Activated naive CD8-positive, alpha-beta T cell (primary cell): ENCODE results near the gene AIDA.
"Not testable (repeated sequence)": the region's sequence is repeated elsewhere in the genome, so short reads cannot be mapped to it uniquely, and the experiment has no call there.

Source experiments
- H3K27ac Mint-ChIP-seq: one replicate; pipeline ENCODE4 v1.8.0; 2021; ENCODE audit warnings: mixed read lengths
- H3K27me3 Mint-ChIP-seq: one replicate; pipeline ENCODE4 v1.8.0; 2021; ENCODE audit warnings: mixed read lengths
- H3K36me3 Mint-ChIP-seq: one replicate; pipeline ENCODE4 v1.8.0; 2021; ENCODE audit warnings: mixed read lengths
- H3K4me1 Mint-ChIP-seq: one replicate; pipeline ENCODE4 v1.8.0; 2021; ENCODE audit warnings: low read depth, mixed read lengths
- H3K4me3 Mint-ChIP-seq: one replicate; pipeline ENCODE4 v1.8.0; 2021; ENCODE audit warnings: mild to moderate bottlenecking, mixed read lengths
- H3K9me3 Mint-ChIP-seq: one replicate; pipeline ENCODE4 v1.8.0; 2021; ENCODE audit warnings: low read depth, mixed read lengths

Gene AIDA

DNA sequence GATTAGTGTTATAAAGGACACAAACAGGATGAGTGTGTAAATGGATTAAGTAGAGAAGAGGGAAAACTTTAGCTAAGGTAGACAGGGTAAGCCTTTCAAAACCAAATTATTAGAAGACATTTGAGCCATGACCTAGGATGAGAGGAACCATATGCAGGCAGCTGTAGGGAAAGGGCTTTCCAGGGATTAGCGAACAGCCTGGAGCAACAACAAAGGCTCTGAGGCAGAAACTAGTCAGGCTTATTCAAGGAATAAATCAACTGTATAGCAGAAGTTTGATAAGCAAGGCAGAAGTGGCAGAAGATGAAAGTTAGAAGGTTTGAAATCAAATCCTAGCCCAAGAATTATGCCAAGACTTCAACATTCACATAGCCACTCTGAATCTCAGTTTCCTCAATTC, 21.3 kb downstream of the AIDA start:
- Mint-ChIP-seq H3K9me3 (no peaks in the 10 kb centered on the region), H3K4me1 (peaks cover 19% of the 10 kb centered on the region), H3K36me3 (peaks cover 8% of the 10 kb centered on the region), H3K27ac (no peak overlapping the region), H3K27me3 (no peaks in the 10 kb centered on the region), H3K4me3 (no peak overlapping the region)

DNA sequence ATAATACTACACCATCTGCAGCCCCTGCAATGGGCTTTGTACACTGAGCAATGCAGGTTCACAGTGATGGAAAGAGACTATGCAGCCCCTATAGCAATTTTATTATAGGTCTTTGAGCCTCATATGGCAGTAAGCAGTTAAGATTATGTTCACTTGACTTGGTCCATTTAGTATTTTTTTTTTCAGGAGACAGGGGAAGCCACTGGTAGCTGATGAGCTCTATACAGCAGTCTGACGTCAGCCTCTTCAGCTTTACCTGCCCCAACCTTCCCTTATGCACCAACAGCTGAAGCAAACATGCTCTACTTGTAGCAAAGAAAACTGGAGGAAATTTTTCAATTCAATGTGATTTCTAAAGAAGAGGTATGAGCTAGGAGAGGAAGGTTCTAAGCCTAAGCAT, 32.2 kb downstream of the AIDA start:
- Mint-ChIP-seq H3K4me3 (no peak overlapping the region), H3K27me3 (no peaks in the 10 kb centered on the region), H3K4me1 (peaks cover 4% of the 10 kb centered on the region), H3K27ac (peak overlapping the region; percentile 3), H3K36me3 (peaks cover 5% of the 10 kb centered on the region), H3K9me3 (no peaks in the 10 kb centered on the region)

DNA sequence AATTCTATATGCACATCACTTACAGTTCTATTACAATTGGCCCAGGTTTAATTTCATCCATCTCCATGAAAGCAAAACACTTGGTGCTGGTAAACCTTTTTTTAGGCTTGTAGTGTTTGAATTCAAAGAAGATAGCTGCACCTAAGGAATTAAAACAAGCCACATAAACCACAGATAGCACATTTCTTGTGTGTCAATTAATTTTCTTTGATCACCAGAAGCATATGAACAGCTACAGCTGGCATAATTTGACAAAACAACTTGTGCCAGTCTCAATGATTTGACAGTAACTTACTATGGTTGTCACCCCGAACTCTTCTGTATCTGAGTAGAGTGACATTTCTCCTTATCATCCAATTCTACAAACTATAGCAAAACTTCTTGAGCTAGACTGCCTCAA, 42.2 kb downstream of the AIDA start:
- H3K9me3 Mint-ChIP-seq = no peaks in the 10 kb centered on the region
- no peaks in the 10 kb centered on the region for H3K27me3 Mint-ChIP-seq
- H3K27ac Mint-ChIP-seq = peak overlapping the region; percentile 87
- no peak overlapping the region for H3K4me3 Mint-ChIP-seq
- H3K4me1 Mint-ChIP-seq = peaks cover 26% of the 10 kb centered on the region
- H3K36me3 Mint-ChIP-seq = peaks cover 6% of the 10 kb centered on the region

DNA sequence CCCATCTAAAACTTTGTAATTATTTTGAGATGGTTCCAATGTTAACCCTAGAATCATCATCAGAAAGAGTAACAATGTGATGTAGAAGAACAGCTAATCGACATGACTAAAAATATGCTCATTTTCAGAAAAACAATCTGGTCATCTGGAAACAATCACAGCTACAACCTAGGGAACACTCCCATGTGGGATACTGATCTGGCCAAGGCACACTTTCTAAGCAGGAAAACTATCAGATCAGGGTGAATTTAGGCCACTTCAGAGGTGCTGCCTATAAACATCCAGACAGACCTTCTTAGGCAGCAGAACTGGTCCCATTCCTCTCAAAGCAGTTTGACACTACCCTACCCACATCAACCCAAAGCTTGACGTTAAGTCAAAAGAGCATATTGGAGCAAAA, 43.2 kb downstream of the AIDA start:
- H3K27ac Mint-ChIP-seq, H3K9me3 Mint-ChIP-seq, H3K4me3 Mint-ChIP-seq, H3K36me3 Mint-ChIP-seq, H3K27me3 Mint-ChIP-seq: not testable (repeated sequence)
- peaks cover 26% of the 10 kb centered on the region for H3K4me1 Mint-ChIP-seq

DNA sequence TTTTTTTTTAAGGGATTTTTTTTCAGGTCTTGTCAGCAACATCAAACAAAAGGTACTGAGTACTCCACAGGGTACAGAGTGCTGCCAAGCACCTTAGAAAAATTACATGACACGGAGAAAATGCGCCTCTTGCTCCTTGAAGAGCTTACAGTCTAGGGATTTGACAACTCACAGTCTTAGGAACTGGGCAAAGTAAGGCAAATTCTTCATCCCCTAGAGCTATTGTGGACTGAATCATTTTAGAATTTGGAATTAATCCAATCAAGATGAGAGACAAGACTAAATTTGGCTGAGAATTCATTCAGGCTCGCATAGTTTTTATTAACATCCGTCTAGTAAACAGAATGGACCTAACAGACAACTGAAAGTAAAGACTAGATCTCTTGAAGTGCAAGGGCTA, 44.1 kb downstream of the AIDA start:
- not testable (repeated sequence) for H3K4me3 Mint-ChIP-seq, H3K9me3 Mint-ChIP-seq, H3K36me3 Mint-ChIP-seq, H3K27me3 Mint-ChIP-seq, H3K27ac Mint-ChIP-seq
- peaks cover 26% of the 10 kb centered on the region for H3K4me1 Mint-ChIP-seq

DNA sequence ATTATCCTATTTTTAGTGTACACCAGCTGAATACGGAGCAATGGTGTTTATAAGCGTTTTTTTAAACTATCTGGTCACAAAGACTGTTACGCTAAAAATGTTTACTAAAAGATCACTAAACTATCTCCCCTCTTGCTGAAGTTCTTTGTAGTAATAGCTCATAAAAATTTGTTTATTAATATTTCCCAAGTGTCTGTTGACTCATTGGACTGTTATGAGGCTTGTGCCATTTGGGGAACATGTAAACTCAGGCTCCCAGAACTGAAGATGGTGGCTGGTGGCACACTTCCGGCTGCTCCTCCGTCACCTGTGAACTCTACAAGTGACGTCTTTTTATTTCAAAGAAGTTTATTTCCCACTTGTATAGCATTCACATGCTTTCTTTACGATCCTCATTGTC, 46.3 kb downstream of the AIDA start:
- Mint-ChIP-seq H3K27me3 (no peaks in the 10 kb centered on the region), H3K4me1 (peaks cover 27% of the 10 kb centered on the region), H3K36me3 (peaks cover 1% of the 10 kb centered on the region), H3K9me3 (no peaks in the 10 kb centered on the region), H3K4me3 (no peak overlapping the region), H3K27ac (peak overlapping the region; percentile 61)

DNA sequence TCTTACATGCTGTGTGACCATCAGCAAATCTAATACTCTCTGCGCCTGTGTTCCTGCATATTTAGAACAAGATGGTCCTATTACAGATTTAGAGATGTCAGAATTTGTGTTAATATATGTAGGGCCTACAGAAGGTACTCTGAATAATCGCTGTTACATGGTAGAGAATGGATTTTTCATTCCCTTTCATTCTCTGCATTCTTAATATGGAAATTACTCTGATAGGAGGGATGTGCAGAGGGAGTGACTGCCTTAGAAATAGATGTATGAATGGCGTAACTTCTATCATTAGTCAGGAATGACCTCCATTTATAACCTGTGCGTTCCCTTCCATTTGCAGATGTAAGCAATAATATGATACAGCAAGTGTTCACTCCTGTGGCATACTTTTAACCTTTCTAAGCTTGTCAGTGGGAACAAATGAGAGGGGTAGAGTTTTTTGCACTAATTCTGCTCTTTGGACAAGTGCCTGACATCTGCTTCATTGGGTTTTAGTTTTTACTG, 48.8 kb downstream of the AIDA start:
- peaks cover 4% of the 10 kb centered on the region for H3K36me3 Mint-ChIP-seq
- H3K4me1 Mint-ChIP-seq = peaks cover 18% of the 10 kb centered on the region
- no peaks in the 10 kb centered on the region for H3K9me3 Mint-ChIP-seq
- peak overlapping the region; percentile 81 for H3K27ac Mint-ChIP-seq
- no peak overlapping the region for H3K4me3 Mint-ChIP-seq
- no peaks in the 10 kb centered on the region for H3K27me3 Mint-ChIP-seq

DNA sequence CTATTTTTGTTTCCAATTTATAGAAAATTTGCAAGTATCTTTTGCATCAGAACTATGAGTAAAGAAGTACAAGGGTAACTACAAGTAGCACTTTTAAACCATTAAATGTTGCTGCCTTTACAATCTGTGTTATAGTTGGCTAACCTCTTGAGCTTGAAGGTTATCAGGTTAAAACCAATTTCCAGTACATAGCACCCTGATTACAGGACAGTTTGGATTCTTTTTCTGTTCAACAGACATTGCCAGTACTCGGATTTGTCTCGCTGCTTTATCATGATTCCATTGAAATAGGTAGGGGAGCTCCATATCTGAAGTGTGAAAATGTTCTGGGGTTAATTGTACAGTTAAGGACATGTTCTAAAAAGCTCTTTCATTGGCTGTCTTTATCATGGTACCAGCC, 54.4 kb downstream of the AIDA start:
- Mint-ChIP-seq H3K36me3 (peaks cover 22% of the 10 kb centered on the region), H3K27ac (peak overlapping the region; percentile 89), H3K9me3 (no peaks in the 10 kb centered on the region), H3K27me3 (no peaks in the 10 kb centered on the region), H3K4me1 (peaks cover 60% of the 10 kb centered on the region), H3K4me3 (no peak overlapping the region)

DNA sequence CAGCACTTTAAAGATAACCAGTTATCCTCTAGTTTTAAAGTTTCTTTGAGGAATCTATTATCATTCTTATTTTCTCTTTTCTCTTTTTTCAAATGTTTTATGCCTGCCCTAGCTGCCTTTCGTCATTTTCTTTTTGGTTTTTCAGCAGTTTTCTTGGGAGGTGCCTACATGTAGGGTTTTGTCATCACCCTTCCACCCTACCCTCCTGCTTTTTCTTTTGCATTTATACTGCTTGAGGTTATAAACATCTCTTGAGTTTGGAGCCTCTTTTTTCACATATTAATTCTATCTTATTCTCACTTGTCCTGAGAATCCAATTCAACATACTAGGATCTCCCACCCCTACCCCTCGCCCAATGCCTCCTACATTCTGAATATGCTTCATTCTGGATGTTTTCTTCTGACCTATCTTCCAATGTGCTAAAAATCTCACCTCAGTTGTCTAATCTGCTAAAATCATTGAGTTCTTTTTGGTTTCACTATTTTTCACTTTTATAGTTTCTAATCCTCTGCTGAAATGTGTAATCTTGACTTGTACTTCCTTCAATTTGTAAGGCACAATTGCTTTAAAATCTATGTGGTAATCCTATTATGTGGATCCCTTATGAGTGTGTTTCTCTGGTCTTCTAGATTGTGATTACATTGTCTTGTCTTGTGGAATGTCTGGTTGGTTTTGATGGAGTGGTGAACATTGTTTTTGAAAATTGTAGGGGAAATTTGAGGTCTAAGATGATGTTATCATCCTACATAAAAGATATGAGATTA, 55.7 kb downstream of the AIDA start:
- Mint-ChIP-seq H3K27me3 (no peaks in the 10 kb centered on the region), H3K36me3 (peaks cover 24% of the 10 kb centered on the region), H3K9me3 (no peaks in the 10 kb centered on the region), H3K4me1 (peaks cover 67% of the 10 kb centered on the region), H3K27ac (peak overlapping the region; percentile 89), H3K4me3 (peak overlapping the region; percentile 57)

DNA sequence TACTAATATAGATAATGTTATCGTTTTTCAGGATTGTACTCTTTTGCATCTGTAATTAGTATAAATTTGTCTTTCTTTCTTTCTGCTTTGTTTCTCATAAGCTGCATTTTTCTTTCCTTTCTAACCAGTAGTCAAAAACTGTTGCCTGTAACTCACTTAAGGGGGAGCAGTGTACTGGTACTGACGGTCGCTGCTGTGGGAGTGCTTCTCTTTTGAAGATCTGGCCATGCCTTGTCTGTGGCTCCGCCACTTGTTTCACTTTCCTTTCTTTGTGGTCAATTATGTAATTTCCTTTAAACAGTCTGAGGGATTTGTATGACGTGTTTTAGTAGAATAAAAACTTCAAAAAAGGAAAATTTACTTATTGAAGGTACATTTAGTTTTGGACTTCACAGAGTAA, 57.4 kb downstream of the AIDA start:
- H3K4me1 Mint-ChIP-seq = peaks cover 65% of the 10 kb centered on the region
- peak overlapping the region; percentile 86 for H3K27ac Mint-ChIP-seq
- H3K4me3 Mint-ChIP-seq = peak overlapping the region; percentile 74
- H3K36me3 Mint-ChIP-seq = peaks cover 21% of the 10 kb centered on the region
- no peaks in the 10 kb centered on the region for H3K27me3 Mint-ChIP-seq
- H3K9me3 Mint-ChIP-seq = no peaks in the 10 kb centered on the region

DNA sequence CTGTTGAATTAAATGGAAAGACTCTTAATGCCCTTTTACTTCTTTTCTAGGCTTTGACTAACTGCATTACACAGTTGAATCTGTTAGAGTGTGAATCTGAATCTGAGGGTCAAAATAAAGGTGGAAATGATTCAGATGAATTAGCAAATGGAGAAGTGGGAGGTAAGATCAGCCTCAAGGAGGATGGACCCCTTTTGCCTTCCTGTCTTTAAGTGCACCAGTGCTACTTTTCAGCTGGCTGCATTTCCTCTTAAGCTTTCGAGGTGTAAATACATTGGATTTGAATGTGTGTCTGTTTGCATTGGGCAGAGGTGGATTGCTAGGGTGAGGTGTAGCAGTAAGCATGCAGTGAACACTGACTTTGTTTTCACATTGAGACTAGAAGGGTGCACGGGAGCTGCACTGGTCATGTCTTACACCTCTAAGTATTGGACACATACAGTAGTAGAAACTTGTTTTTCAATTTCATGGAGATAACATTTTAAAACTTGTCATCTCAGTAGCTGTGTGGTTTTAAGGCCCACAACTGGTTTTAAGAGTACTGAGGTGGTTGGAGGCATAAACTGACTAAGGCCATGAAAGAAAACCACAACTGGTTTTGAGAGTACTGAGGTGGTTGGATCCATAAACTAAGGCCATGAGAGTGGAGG, 59.0 kb downstream of the AIDA start:
- peaks cover 20% of the 10 kb centered on the region for H3K36me3 Mint-ChIP-seq
- peak overlapping the region; percentile 74 for H3K4me3 Mint-ChIP-seq
- peak overlapping the region; percentile 86 for H3K27ac Mint-ChIP-seq
- peaks cover 60% of the 10 kb centered on the region for H3K4me1 Mint-ChIP-seq
- no peaks in the 10 kb centered on the region for H3K9me3 Mint-ChIP-seq
- no peaks in the 10 kb centered on the region for H3K27me3 Mint-ChIP-seq

DNA sequence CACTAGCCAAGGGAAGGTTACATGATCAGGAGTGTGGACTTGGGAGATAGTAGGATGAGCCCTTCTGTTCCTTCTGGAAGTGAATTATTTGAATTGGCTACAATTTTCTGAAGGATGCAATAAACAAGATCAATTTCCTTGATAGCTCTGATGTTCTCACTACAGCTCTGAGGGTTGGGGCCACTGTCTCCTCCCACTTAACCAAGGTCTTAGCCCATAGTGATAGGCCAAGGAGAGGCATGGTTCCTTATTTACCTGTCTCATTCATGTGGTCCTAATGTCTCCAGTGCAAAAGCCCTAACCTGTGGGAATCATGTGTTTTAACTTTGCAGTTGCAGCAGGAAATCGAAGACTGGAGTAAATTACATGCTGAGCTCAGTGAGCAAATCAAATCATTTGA, 59.6 kb downstream of the AIDA start:
- Mint-ChIP-seq H3K4me1 (peaks cover 63% of the 10 kb centered on the region), H3K36me3 (peaks cover 16% of the 10 kb centered on the region), H3K4me3 (peak overlapping the region; percentile 74), H3K9me3 (no peaks in the 10 kb centered on the region), H3K27me3 (no peaks in the 10 kb centered on the region), H3K27ac (peak overlapping the region; percentile 86)

DNA sequence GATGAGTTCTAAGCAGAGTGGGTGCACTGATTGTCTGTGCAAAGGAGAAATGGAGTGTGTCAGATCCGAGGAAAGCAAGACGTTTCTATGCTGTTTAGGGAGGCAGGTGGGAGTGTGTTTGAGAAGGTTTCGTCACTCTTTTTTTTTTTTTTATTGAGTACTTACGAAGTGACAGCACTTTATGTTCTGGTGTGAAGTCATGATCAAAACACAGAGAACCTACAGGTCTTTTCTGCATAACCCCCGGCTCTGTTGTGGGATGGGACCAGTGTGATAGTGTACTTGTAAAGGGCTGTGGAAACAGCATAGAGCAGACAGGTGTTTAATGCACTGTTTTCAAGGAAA, 67.7 kb downstream of the AIDA start:
- peaks cover 42% of the 10 kb centered on the region for H3K4me1 Mint-ChIP-seq
- peaks cover 8% of the 10 kb centered on the region for H3K36me3 Mint-ChIP-seq
- peak overlapping the region; percentile 99 for H3K4me3 Mint-ChIP-seq
- H3K27ac Mint-ChIP-seq = peak overlapping the region; percentile 97
- H3K27me3 Mint-ChIP-seq = no peaks in the 10 kb centered on the region
- H3K9me3 Mint-ChIP-seq = no peaks in the 10 kb centered on the region

DNA sequence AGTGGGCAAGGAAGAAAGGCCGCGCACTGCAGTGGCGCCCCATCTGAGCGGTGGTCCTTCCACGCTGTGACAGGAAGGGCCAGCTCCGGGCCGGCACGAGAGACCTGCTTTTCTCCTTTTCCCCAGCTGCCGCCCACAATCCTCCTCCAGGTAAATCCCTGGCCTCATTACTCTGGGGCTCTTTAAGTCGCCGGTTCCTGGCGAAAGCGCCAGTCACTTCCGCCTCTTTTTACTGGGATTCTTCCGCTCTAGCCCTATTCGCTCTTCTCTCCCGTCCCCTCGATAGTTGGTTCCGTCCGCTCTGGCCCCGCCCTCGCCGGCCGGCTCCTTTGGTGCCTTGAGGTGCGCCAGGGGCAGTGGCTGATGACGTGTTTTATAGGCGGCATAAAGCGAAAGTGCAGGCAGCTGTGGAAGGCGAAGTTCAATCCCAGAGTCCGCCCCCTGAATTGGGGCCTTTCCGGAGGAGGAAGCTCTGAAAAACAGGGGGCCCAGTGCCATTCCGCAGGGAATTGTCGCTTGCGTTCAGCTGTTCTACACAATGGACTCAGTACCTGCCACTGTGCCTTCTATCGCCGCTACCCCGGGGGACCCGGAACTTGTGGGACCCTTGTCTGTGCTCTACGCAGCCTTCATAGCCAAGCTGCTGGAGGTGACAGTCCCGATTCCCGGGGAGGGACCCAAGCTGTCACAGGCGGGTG, 68.2 kb downstream of the AIDA start:
- Mint-ChIP-seq H3K36me3 (peaks cover 10% of the 10 kb centered on the region), H3K4me3 (peak overlapping the region; percentile 99), H3K9me3 (no peaks in the 10 kb centered on the region), H3K27ac (peak overlapping the region; percentile 97), H3K4me1 (peaks cover 42% of the 10 kb centered on the region), H3K27me3 (no peaks in the 10 kb centered on the region)

DNA sequence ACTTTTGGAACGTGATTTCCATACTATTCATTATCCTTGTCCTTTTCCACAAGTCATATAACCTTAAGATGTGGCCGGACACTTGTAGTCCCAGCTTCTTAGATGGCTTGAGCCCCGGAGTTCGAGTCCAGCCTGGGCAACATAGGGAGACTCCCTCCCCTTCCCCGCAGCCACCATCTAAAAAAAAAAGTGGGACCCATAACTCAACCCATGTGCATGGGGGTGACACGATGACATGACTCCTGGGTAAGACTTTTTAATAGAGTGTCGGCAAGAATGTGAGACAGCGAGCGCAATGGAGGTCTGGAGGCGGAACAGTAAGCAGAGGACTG, 68.7 kb downstream of the AIDA start:
- H3K27ac Mint-ChIP-seq = peak overlapping the region; percentile 97
- H3K4me1 Mint-ChIP-seq = peaks cover 40% of the 10 kb centered on the region
- H3K27me3 Mint-ChIP-seq = no peaks in the 10 kb centered on the region
- H3K36me3 Mint-ChIP-seq = peaks cover 12% of the 10 kb centered on the region
- peak overlapping the region; percentile 99 for H3K4me3 Mint-ChIP-seq
- no peaks in the 10 kb centered on the region for H3K9me3 Mint-ChIP-seq
